Spleen (tissue), 11 donors: ENCODE data around the gene ATG10. TPM values are rescaled to one million over a fixed set of nuclear protein-coding genes. Genes with fewer than 3 reads are reported as not detected.

Source experiments
- DNase-seq: peaks from one replicate; pipeline ENCODE4 v3.0.0-alpha.2; 2020
- H3K27ac ChIP-seq, 8 donors: fragments of 200-600 bp; sonication (generic) in 7 of 8; 1 replicate in 4 of 8; 2 replicates in 4 of 8; pipeline versions ENCODE4 v1.5.0 to v1.8.0; 2016 to 2021; ENCODE audit warnings: inconsistent platforms in 4 of 8, mild to moderate bottlenecking in 4 of 8, moderate library complexity in 1 of 8
- H3K27me3 ChIP-seq, 7 donors: fragments of 200-600 bp; sonication (generic) in 6 of 7; replicated peaks in 1 of 7; 1 replicate in 4 of 7; 2 replicates in 3 of 7; pipeline versions ENCODE4 v1.5.0 to v1.8.0; 2016 to 2021; ENCODE audit warnings: inconsistent platforms in 3 of 7, mild to moderate bottlenecking in 1 of 7
- H3K36me3 ChIP-seq, 6 donors: fragments of 200-600 bp; sonication (generic) in 5 of 6; 1 replicate in 4 of 6; 2 replicates in 2 of 6; pipeline versions ENCODE4 v1.5.0 to v1.8.0; 2016 to 2021; ENCODE audit warnings: inconsistent platforms in 2 of 6
- H3K4me1 ChIP-seq, 6 donors: fragments of 200-600 bp; sonication (generic) in 5 of 6; 1 replicate in 3 of 6; 2 replicates in 3 of 6; pipeline versions ENCODE4 v1.5.0 to v1.8.0; 2016 to 2021; ENCODE audit warnings: inconsistent platforms in 3 of 6
- H3K4me3 ChIP-seq, 8 donors: fragments of 200-600 bp; sonication (generic) in 7 of 8; 1 replicate in 4 of 8; 2 replicates in 4 of 8; pipeline versions ENCODE4 v1.5.0 to v1.8.0; 2016 to 2021; ENCODE audit warnings: inconsistent platforms in 4 of 8, mild to moderate bottlenecking in 4 of 8, moderate library complexity in 2 of 8
- H3K9me3 ChIP-seq, 8 donors: fragments of 200-600 bp; sonication (generic) in 7 of 8; 1 replicate in 4 of 8; 2 replicates in 4 of 8; pipeline versions ENCODE4 v1.5.0 to v1.8.0; 2016 to 2021; ENCODE audit warnings: inconsistent platforms in 4 of 8
- POLR2A ChIP-seq, 3 donors: fragments of 450-650 bp; IDR thresholded peaks; one replicate each; pipeline ENCODE4 v1.5.1; 2017; ENCODE audit warnings: antibody characterized with exemption in 3 of 3, mild to moderate bottlenecking in 1 of 3
- POLR2AphosphoS5 ChIP-seq, 3 donors: sonication (generic); formaldehyde crosslinking; IDR thresholded peaks; one replicate each; pipeline ENCODE4 v1.5.1; 2017; ENCODE audit warnings: antibody characterized with exemption in 3 of 3
- WGBS, 5 donors: extraction: QIAGEN DNeasy Blood & Tissue Kit in 3 of 5; methylation state at CpG; one replicate each; pipeline versions ENCODE4 v1.1.5 to v1.1.7; 2013 to 2018; 5-methylcytosine and 5-hydroxymethylcytosine counted together
- intact Hi-C: fragments of 100-400 bp; cut with DNase I; formaldehyde crosslinking; loops from one replicate; pipeline ENCODE4 v1.15.0; 2023; ENCODE audit warnings: low total_unique reads
- polyA plus RNA-seq, 3 donors: library from polyadenylated mRNA; stranded (reverse); fragments of 200-250 nt; gene quantifications; one replicate each; pipeline ENCODE4 v1.2.1, GENCODE V29; 2013
- total RNA-seq, 7 donors: library from RNA; depleted of rRNA in 3 of 7; stranded (reverse); fragments of >200 nt in 3 of 7; fragmentation: NEBNext Ultra II Directional in 4 of 7; extraction: Animal tissue kit (Norgen Biotek cat#: 25700) in 4 of 7; gene quantifications; one replicate each; pipeline versions ENCODE4 v1.1.0 to v1.2.1, GENCODE V29; 2016 to 2021
- TF ChIP-seq, protein P1 (sequence below), 11 experiments: fragments of 200-600 bp in 7 of 11; fragments of 450-650 bp in 4 of 11; sonication (generic) in 4 of 11; IDR thresholded peaks in 8 of 11; conservative IDR thresholded peaks in 3 of 11; 1 replicate in 7 of 11; 2 replicates in 4 of 11; pipeline versions ENCODE4 v1.4.0 to v1.8.0; 2016 to 2021; ENCODE audit warnings: antibody characterized with exemption in 11 of 11, inconsistent platforms in 4 of 11, mild to moderate bottlenecking in 1 of 11
- donor health status: healthy with polysubstance abuse.
- donor health status: DM: no; HTN: no; CAD: no; lungs with moderate emphysema.
- donor health status: DM: no; HTN: no; CAD: no.
- donor health status: Bipolar disorder and iron deficiency.
- donor health status: healthy.
- donor health status: DM: no; HTN: no; CAD: no.
- donor health status: DM: yes; HTN: yes; CAD: no.

The ATG10 gene
- total and polyA plus RNA-seq, 10 donors = 1.7 to 9.1 (median 5.0) TPM

DNA sequence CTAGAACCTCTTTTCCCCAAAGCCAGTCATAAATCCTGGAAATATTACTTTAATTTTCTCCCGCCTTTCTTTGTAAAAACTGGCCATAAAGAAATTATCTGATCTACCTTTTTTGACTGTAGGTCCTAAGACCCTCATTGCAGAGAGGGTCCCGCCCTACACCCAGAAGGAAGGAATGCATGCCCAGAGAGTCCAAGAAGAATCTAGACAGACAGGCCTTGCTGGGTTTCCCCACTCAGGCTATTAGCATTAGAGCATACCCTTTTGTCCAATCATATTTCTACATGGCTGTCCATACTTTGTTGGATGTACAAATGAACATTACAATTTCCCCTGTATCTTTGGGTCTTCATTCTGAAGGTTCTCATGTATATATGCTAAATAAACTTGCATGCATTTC is 1.9 kb upstream of the ATG10 start:
- 97 to 100% (median 98%) methylated on average over 2 of the region's 2 CpGs for WGBS, 5 donors
- no peaks in the 10 kb centered on the region for H3K9me3 ChIP-seq
- H3K27ac ChIP-seq = no peak overlapping the region
- no peak overlapping the region for H3K4me3 ChIP-seq
- no peaks in the 10 kb centered on the region for H3K36me3 ChIP-seq
- no peaks in the 10 kb centered on the region for H3K27me3 ChIP-seq
- intact Hi-C loops = loop anchor here (10.0 kb wide), 1 partner anchor 225 kb away; no protein-coding TSS in a partner anchor
- TF ChIP-seq, protein P1, sequence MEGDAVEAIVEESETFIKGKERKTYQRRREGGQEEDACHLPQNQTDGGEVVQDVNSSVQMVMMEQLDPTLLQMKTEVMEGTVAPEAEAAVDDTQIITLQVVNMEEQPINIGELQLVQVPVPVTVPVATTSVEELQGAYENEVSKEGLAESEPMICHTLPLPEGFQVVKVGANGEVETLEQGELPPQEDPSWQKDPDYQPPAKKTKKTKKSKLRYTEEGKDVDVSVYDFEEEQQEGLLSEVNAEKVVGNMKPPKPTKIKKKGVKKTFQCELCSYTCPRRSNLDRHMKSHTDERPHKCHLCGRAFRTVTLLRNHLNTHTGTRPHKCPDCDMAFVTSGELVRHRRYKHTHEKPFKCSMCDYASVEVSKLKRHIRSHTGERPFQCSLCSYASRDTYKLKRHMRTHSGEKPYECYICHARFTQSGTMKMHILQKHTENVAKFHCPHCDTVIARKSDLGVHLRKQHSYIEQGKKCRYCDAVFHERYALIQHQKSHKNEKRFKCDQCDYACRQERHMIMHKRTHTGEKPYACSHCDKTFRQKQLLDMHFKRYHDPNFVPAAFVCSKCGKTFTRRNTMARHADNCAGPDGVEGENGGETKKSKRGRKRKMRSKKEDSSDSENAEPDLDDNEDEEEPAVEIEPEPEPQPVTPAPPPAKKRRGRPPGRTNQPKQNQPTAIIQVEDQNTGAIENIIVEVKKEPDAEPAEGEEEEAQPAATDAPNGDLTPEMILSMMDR (IDR thresholded peaks at IDR 0.05 in 8 of 11, conservative IDR thresholded peaks at IDR 0.05 in 3 of 11) = no peak
- TF ChIP-seq POLR2A (IDR thresholded peaks at IDR 0.05) = no peak
- no peak for TF ChIP-seq POLR2AphosphoS5 (IDR thresholded peaks at IDR 0.05)
- DNase-seq = no peak
- H3K4me1 ChIP-seq = peaks cover 0 to 31% (median 15%) of the 10 kb centered on the region in 6 donors

DNA sequence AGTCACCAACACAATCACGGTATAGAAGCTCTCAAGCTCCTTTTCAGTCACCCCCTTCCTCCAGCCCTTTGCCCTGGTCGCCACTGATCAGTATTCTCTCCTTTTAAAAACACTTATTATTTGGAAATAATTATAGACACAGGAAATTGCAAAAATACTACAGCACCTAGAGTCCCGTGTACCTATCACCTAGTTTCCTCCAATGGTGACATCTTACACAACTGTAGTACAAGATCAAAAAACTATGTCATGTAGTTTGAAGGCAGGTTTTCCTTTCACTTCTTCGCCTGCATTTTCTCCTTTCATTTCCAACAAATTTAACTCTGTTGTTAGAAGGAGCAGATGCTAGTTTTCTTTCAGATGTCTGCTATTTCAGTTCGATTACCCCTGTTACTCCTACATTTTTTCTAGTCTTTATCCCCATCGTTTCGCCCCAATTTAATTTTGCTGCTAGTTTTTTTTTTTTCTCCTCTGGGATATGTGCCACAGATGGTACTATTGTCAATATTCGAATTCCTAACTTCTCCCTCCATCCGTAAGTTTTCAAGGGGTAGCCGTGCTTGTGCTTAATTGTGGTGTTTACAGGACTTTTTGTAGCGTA is 612 bp upstream of the ATG10 start:
- Histone ChIP-seq H3K27me3 (no peaks in the 10 kb centered on the region), H3K9me3 (no peaks in the 10 kb centered on the region), H3K27ac (peak overlapping the region; percentile 93 to 100 (median 98)), H3K4me3 (peak overlapping the region; percentile 43 to 84 (median 52)), H3K4me1 (peaks cover 0 to 31% (median 15%) of the 10 kb centered on the region in 6 donors), H3K36me3 (peaks cover 0 to 1% (median 0%) of the 10 kb centered on the region in 6 donors)
- 0 to 1% (median 0%) methylated on average over 11 of the region's 11 CpGs for WGBS, 5 donors
- intact Hi-C loops = no loop called here
- TF ChIP-seq, protein P1 (IDR thresholded peaks at IDR 0.05 in 8 of 11, conservative IDR thresholded peaks at IDR 0.05 in 3 of 11) = no peak
- DNase-seq = no peak

DNA sequence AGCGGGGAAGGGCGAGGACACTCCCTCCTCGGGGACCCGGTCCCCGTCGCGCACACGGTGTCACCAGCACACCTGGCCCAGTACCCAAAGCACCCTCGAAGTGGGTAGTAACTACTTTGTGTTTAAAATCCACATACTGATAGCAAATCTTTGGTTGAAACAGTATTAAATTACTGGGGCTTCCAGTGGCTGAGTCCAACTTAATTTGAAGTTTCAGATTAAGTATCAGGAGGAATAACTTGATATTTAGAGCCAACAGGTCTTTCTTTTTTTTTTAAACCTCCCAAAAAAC is 615 bp downstream of the ATG10 start:
- intact Hi-C loops = no loop called here
- Histone ChIP-seq H3K4me3 (peak overlapping the region; percentile 43 to 84 (median 52)), H3K27ac (peak overlapping the region; percentile 93 to 100 (median 98)), H3K27me3 (no peaks in the 10 kb centered on the region), H3K36me3 (peaks cover 0 to 13% (median 0%) of the 10 kb centered on the region in 6 donors), H3K4me1 (peaks cover 0 to 31% (median 15%) of the 10 kb centered on the region in 6 donors), H3K9me3 (no peaks in the 10 kb centered on the region)
- 0 to 3% (median 1%) methylated on average over 6 to 9 of the region's 9 CpGs for WGBS, 5 donors
- DNase-seq = no peak
- no peak for TF ChIP-seq POLR2A (IDR thresholded peaks at IDR 0.05)

DNA sequence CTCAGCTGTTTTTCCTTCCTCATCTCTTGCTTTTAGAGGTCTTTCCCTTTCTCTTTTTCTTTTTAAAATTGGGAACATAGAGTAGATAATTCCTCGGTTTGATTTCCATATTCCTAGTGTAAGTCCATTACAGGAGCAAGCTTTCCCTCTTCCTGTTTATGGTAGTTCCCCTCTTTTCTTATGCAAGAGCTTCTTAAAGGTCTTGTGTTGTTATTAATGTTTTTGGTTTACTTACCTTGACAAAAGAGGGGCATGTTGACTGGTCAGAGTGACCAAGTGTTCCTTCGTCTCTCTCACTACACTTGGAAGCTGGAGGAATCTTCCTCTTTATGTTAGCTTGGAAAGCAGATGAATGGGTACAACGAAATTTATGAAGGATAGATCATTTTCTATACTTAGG is 8.3 kb downstream of the ATG10 start:
- intact Hi-C loops = no loop called here
- H3K36me3 ChIP-seq = peaks cover 0 to 40% (median 0%) of the 10 kb centered on the region in 6 donors
- DNase-seq = no peak
- TF ChIP-seq POLR2A (IDR thresholded peaks at IDR 0.05) (no peak), POLR2AphosphoS5 (IDR thresholded peaks at IDR 0.05) (no peak)
- TF ChIP-seq, protein P1 (IDR thresholded peaks at IDR 0.05 in 8 of 11, conservative IDR thresholded peaks at IDR 0.05 in 3 of 11) = no peak
- no peaks in the 10 kb centered on the region for H3K27me3 ChIP-seq
- no peaks in the 10 kb centered on the region for H3K9me3 ChIP-seq
- peaks cover 0 to 6% (median 0%) of the 10 kb centered on the region in 6 donors for H3K4me1 ChIP-seq
- no peak overlapping the region for H3K4me3 ChIP-seq
- no peak overlapping the region for H3K27ac ChIP-seq
- WGBS, 5 donors = 53 to 73% (median 60%) methylated on average over 3 of the region's 3 CpGs
